OCI-LY3 (cell line): Measurements from ENCODE around the gene HRH1.

Source experiments
- H2AFZ ChIP-seq: fragments of 200-600, 300-600 bp; shearing (Covaris generic); 2 replicates; pipeline ENCODE4 v1.6.0; 2014; ENCODE audit warnings: antibody characterized with exemption, low read depth, low read length
- H3K27ac ChIP-seq: fragments of 200-600, 300-600 bp; sonication (generic); 2 replicates; pipeline ENCODE4 v1.5.1; 2014; ENCODE audit warnings: mild to moderate bottlenecking, low read length, moderate library complexity, mixed read lengths
- H3K27me3 ChIP-seq: fragments of 200-600, 300-600 bp; sonication (generic); 2 replicates; pipeline ENCODE4 v1.6.1; 2014; ENCODE audit warnings: low read depth, low read length, mixed read lengths
- H3K36me3 ChIP-seq: fragments of 200-600, 300-600 bp; sonication (generic); replicated peaks from 2 replicates; pipeline ENCODE3; 2014; ENCODE audit warnings: low read depth, low read length, mixed read lengths
- H3K4me1 ChIP-seq: fragments of 300-600, 200-600 bp; sonication (generic); 2 replicates; pipeline ENCODE4 v1.6.1; 2014; ENCODE audit warnings: low read length, mixed read lengths
- H3K4me2 ChIP-seq: fragments of 200-600, 300-600 bp; sonication (generic); 2 replicates; pipeline ENCODE4 v1.6.1; 2014; ENCODE audit warnings: low read length, mixed read lengths
- H3K4me3 ChIP-seq: fragments of 300-600, 200-600 bp; sonication (generic); 2 replicates; pipeline ENCODE4 v1.5.1; 2014; ENCODE audit warnings: antibody characterized with exemption, mild to moderate bottlenecking, low read length, moderate library complexity
- H3K79me2 ChIP-seq: fragments of 300-600, 200-600 bp; shearing (Covaris generic); 2 replicates; pipeline ENCODE4 v1.6.1; 2014; ENCODE audit warnings: mild to moderate bottlenecking, low read length, mixed read lengths
- H3K9ac ChIP-seq: fragments of 300-600, 200-600 bp; shearing (Covaris generic); 2 replicates; pipeline ENCODE4 v1.6.0; 2014; ENCODE audit warnings: mild to moderate bottlenecking, low read length, moderate library complexity
- H3K9me3 ChIP-seq: fragments of 200-600, 300-600 bp; shearing (Covaris generic); 2 replicates; pipeline ENCODE4 v1.6.1; 2014; ENCODE audit warnings: low read length, mixed read lengths; ENCODE audit not compliant: insufficient read depth
- H4K20me1 ChIP-seq: fragments of 200-600, 300-600 bp; sonication (generic); 2 replicates; pipeline ENCODE4 v1.6.1; 2016; ENCODE audit warnings: low read length, mixed read lengths; ENCODE audit not compliant: insufficient read depth
- CTCF ChIP-seq: fragments of 200-600, 300-600 bp; sonication (generic); IDR thresholded peaks from 2 replicates; pipeline ENCODE4 v1.5.1; 2014; ENCODE audit warnings: antibody characterized with exemption, low read length, low read depth
- EZH2phosphoT487 ChIP-seq: fragments of 200-600 bp; shearing (Covaris generic); IDR thresholded peaks from 2 replicates; pipeline ENCODE4 v1.6.1; 2018; ENCODE audit warnings: antibody characterized with exemption, mixed run types, low read depth

The HRH1 gene

DNA sequence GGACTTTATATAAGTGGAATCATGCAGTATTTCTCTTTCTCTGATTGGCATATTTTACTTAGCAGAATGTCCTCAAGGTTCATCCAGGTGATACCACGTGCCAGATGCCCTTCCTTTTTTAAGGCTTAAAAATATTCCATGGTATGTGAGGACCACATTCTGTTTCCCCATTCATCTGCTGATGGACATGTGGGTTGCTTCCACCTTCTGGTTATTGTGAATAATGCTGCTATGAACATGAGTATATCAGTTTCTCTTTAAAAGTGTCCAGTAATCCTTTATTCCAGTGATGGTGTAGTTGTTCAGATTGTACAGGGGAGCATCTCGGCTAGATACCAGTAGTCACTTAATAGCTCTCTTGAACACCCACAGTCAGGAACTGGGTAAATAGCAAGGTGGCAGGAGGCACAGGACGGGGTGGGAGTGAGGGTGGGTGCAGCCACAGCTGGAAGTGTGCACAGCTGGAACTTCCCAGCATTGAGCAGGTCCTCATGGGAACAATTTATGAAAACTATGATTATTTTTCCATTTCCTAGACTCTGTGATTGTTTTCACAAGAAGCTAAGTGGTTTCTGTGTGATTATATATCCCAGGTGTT is 67.6 kb downstream of the HRH1 start:
- Histone ChIP-seq H3K9me3 (no peaks in the 10 kb centered on the region), H3K27ac (no peak overlapping the region), H3K36me3 (no peaks in the 10 kb centered on the region), H2AFZ (no peak overlapping the region), H3K4me2 (no peak overlapping the region), H3K79me2 (no peaks in the 10 kb centered on the region), H4K20me1 (no peaks in the 10 kb centered on the region), H3K4me3 (no peak overlapping the region), H3K27me3 (peaks cover 8% of the 10 kb centered on the region; the same call in 1 of the 2 replicates), H3K9ac (no peak overlapping the region), H3K4me1 (no peaks in the 10 kb centered on the region)
- TF ChIP-seq EZH2phosphoT487 (no peak), CTCF (peak; percentile 18)

GRCh38 chr3:11224010-11224409 is 69.7 kb downstream of the HRH1 start:
- Histone ChIP-seq H3K9me3 (no peaks in the 10 kb centered on the region), H3K9ac (no peak overlapping the region), H3K4me3 (no peak overlapping the region), H3K79me2 (no peaks in the 10 kb centered on the region), H3K27ac (no peak overlapping the region), H4K20me1 (no peaks in the 10 kb centered on the region), H3K36me3 (no peaks in the 10 kb centered on the region), H3K27me3 (peaks cover 8% of the 10 kb centered on the region; the same call in 1 of the 2 replicates), H3K4me1 (peaks cover 4% of the 10 kb centered on the region; the same call in 1 of the 2 replicates), H2AFZ (no peak overlapping the region), H3K4me2 (no peak overlapping the region)
- TF ChIP-seq EZH2phosphoT487 = no peak
- TF ChIP-seq CTCF = no peak

- no peak overlapping the region for H3K9ac ChIP-seq
- H3K9me3 ChIP-seq = no peaks in the 10 kb centered on the region
- H3K27ac ChIP-seq = no peak overlapping the region
- no peak overlapping the region for H3K4me2 ChIP-seq
- H2AFZ ChIP-seq = no peak overlapping the region
- H3K79me2 ChIP-seq = no peaks in the 10 kb centered on the region
- no peaks in the 10 kb centered on the region for H4K20me1 ChIP-seq
- H3K4me3 ChIP-seq = no peak overlapping the region
- H3K36me3 ChIP-seq = no peaks in the 10 kb centered on the region
- TF ChIP-seq EZH2phosphoT487 = no peak
- TF ChIP-seq CTCF = no peak
- H3K4me1 ChIP-seq = peaks cover 4% of the 10 kb centered on the region; the same call in 1 of the 2 replicates
- peaks cover 8% of the 10 kb centered on the region; the same call in 1 of the 2 replicates for H3K27me3 ChIP-seq
Measured at GRCh38 chr3:11224870-11225229, 70.6 kb downstream of the HRH1 start.

- H3K9ac ChIP-seq = no peak overlapping the region
Measured at GRCh38 chr3:11226042-11226370, 71.7 kb downstream of the HRH1 start.

More at GRCh38 chr3:11226042-11226370, 71.7 kb downstream of the HRH1 start:
- Histone ChIP-seq H3K4me3 (no peak overlapping the region), H2AFZ (no peak overlapping the region), H4K20me1 (no peaks in the 10 kb centered on the region), H3K9me3 (no peaks in the 10 kb centered on the region), H3K27ac (no peak overlapping the region), H3K27me3 (peaks cover 10% of the 10 kb centered on the region), H3K36me3 (no peaks in the 10 kb centered on the region), H3K79me2 (no peaks in the 10 kb centered on the region), H3K4me2 (no peak overlapping the region), H3K4me1 (peaks cover 4% of the 10 kb centered on the region; the same call in 1 of the 2 replicates)
- no peak for TF ChIP-seq EZH2phosphoT487
- TF ChIP-seq CTCF = no peak
